Muscle layer of colon (tissue), 2 donors: ENCODE results near the gene ANO3.

ENCODE experiments used
- H3K27ac ChIP-seq: one replicate; pipeline ENCODE4 v1.7.0; 2013; ENCODE audit warnings: low read depth, mild to moderate bottlenecking, low read length, moderate library complexity
- H3K27me3 ChIP-seq, 2 donors: one replicate each; pipeline ENCODE4 v1.7.0; 2013; ENCODE audit warnings: low read length in 2 of 2, mild to moderate bottlenecking in 2 of 2; ENCODE audit not compliant: insufficient read depth in 2 of 2, control insufficient read depth in 1 of 2
- H3K36me3 ChIP-seq: one replicate; pipeline ENCODE4 v1.7.0; 2013; ENCODE audit warnings: mild to moderate bottlenecking, low read length; ENCODE audit not compliant: insufficient read depth
- H3K4me1 ChIP-seq: one replicate; pipeline ENCODE4 v1.7.0; 2013; ENCODE audit warnings: mild to moderate bottlenecking, low read length; ENCODE audit not compliant: insufficient read depth
- H3K4me3 ChIP-seq, 2 donors: one replicate each; pipeline ENCODE4 v1.7.0; 2013; ENCODE audit warnings: low read length in 2 of 2, low read depth in 1 of 2, mild to moderate bottlenecking in 1 of 2, moderate library complexity in 1 of 2
- H3K9ac ChIP-seq: one replicate; pipeline ENCODE4 v1.7.0; 2013; ENCODE audit warnings: low read length
- H3K9me3 ChIP-seq: one replicate; pipeline ENCODE4 v1.7.0; 2013; ENCODE audit warnings: mild to moderate bottlenecking, low read length
- donor health status: abdominal sarcoma.
- donor health status: Adenocarcinoma of cecum.

ANO3 gene

GRCh38 chr11:26510164-26510563, 178.2 kb downstream of the ANO3 start:
- H3K36me3 ChIP-seq: no peaks in the 10 kb centered on the region
- no peak overlapping the region for H3K27ac ChIP-seq
- no peak overlapping the region for H3K4me3 ChIP-seq
- no peaks in the 10 kb centered on the region for H3K4me1 ChIP-seq
- no peaks in the 10 kb centered on the region for H3K9me3 ChIP-seq
- H3K9ac ChIP-seq: no peak overlapping the region
- no peaks in the 10 kb centered on the region for H3K27me3 ChIP-seq

GRCh38 chr11:26510756-26511155, 178.8 kb downstream of the ANO3 start:
- Histone ChIP-seq H3K4me1 (no peaks in the 10 kb centered on the region), H3K9ac (no peak overlapping the region), H3K9me3 (no peaks in the 10 kb centered on the region), H3K27me3 (no peaks in the 10 kb centered on the region), H3K36me3 (no peaks in the 10 kb centered on the region), H3K27ac (no peak overlapping the region), H3K4me3 (no peak overlapping the region)

- H3K4me1 ChIP-seq: no peaks in the 10 kb centered on the region
These were observed 180.3 kb downstream of the ANO3 start for GRCh38 chr11:26512196-26512595.

GRCh38 chr11:26519469-26519868, 187.5 kb downstream of the ANO3 start:
- no peaks in the 10 kb centered on the region for H3K9me3 ChIP-seq
- no peaks in the 10 kb centered on the region for H3K4me1 ChIP-seq
- no peaks in the 10 kb centered on the region for H3K36me3 ChIP-seq
- no peak overlapping the region for H3K27ac ChIP-seq
- no peaks in the 10 kb centered on the region for H3K27me3 ChIP-seq
- no peak overlapping the region for H3K9ac ChIP-seq
- H3K4me3 ChIP-seq: no peak overlapping the region

More at GRCh38 chr11:26512196-26512595, 180.3 kb downstream of the ANO3 start:
- no peak overlapping the region for H3K4me3 ChIP-seq
- H3K9ac ChIP-seq: no peak overlapping the region
- H3K36me3 ChIP-seq: no peaks in the 10 kb centered on the region
- H3K27ac ChIP-seq: no peak overlapping the region
- H3K27me3 ChIP-seq: no peaks in the 10 kb centered on the region
- no peaks in the 10 kb centered on the region for H3K9me3 ChIP-seq

GRCh38 chr11:26522912-26523610, 191.1 kb downstream of the ANO3 start:
- H3K9ac ChIP-seq: no peak overlapping the region
- no peak overlapping the region for H3K4me3 ChIP-seq

GRCh38 chr11:26527685-26528084, 195.8 kb downstream of the ANO3 start:
- H3K4me1 ChIP-seq: no peaks in the 10 kb centered on the region
- no peak overlapping the region for H3K4me3 ChIP-seq
- H3K27me3 ChIP-seq: no peaks in the 10 kb centered on the region
- no peaks in the 10 kb centered on the region for H3K9me3 ChIP-seq
- no peak overlapping the region for H3K9ac ChIP-seq
- H3K27ac ChIP-seq: no peak overlapping the region
- no peaks in the 10 kb centered on the region for H3K36me3 ChIP-seq

More at GRCh38 chr11:26522912-26523610, 191.1 kb downstream of the ANO3 start:
- no peaks in the 10 kb centered on the region for H3K9me3 ChIP-seq
- no peaks in the 10 kb centered on the region for H3K36me3 ChIP-seq
- no peak overlapping the region for H3K27ac ChIP-seq
- no peaks in the 10 kb centered on the region for H3K27me3 ChIP-seq
- H3K4me1 ChIP-seq: no peaks in the 10 kb centered on the region

GRCh38 chr11:26537341-26537740, 205.4 kb downstream of the ANO3 start:
- no peak overlapping the region for H3K27ac ChIP-seq

GRCh38 chr11:26539517-26539916, 207.6 kb downstream of the ANO3 start:
- H3K27me3 ChIP-seq: no peaks in the 10 kb centered on the region
- no peak overlapping the region for H3K27ac ChIP-seq
- H3K9me3 ChIP-seq: no peaks in the 10 kb centered on the region
- no peaks in the 10 kb centered on the region for H3K4me1 ChIP-seq
- H3K9ac ChIP-seq: no peak overlapping the region
- no peaks in the 10 kb centered on the region for H3K36me3 ChIP-seq
- no peak overlapping the region for H3K4me3 ChIP-seq

More at GRCh38 chr11:26537341-26537740, 205.4 kb downstream of the ANO3 start:
- H3K4me3 ChIP-seq: no peak overlapping the region
- no peaks in the 10 kb centered on the region for H3K4me1 ChIP-seq
- no peak overlapping the region for H3K9ac ChIP-seq
- no peaks in the 10 kb centered on the region for H3K9me3 ChIP-seq
- no peaks in the 10 kb centered on the region for H3K36me3 ChIP-seq
- H3K27me3 ChIP-seq: no peaks in the 10 kb centered on the region

- H3K9me3 ChIP-seq: no peaks in the 10 kb centered on the region
- H3K4me1 ChIP-seq: no peaks in the 10 kb centered on the region
- no peaks in the 10 kb centered on the region for H3K27me3 ChIP-seq
- H3K27ac ChIP-seq: no peak overlapping the region
- no peak overlapping the region for H3K4me3 ChIP-seq
- H3K36me3 ChIP-seq: no peaks in the 10 kb centered on the region
- no peak overlapping the region for H3K9ac ChIP-seq
These were observed 209.9 kb downstream of the ANO3 start for GRCh38 chr11:26541870-26542269.

GRCh38 chr11:26549176-26549575, 217.2 kb downstream of the ANO3 start:
- H3K9ac ChIP-seq: no peak overlapping the region
- H3K36me3 ChIP-seq: no peaks in the 10 kb centered on the region
- no peak overlapping the region for H3K4me3 ChIP-seq
- H3K27ac ChIP-seq: no peak overlapping the region
- no peaks in the 10 kb centered on the region for H3K4me1 ChIP-seq
- H3K9me3 ChIP-seq: no peaks in the 10 kb centered on the region
- H3K27me3 ChIP-seq: no peaks in the 10 kb centered on the region

- Histone ChIP-seq H3K4me1 (no peaks in the 10 kb centered on the region), H3K9me3 (no peaks in the 10 kb centered on the region), H3K9ac (no peak overlapping the region), H3K36me3 (no peaks in the 10 kb centered on the region), H3K27ac (no peak overlapping the region), H3K27me3 (no peaks in the 10 kb centered on the region), H3K4me3 (no peak overlapping the region)
These were observed 218.1 kb downstream of the ANO3 start for GRCh38 chr11:26550022-26550421.

- no peak overlapping the region for H3K4me3 ChIP-seq
- no peaks in the 10 kb centered on the region for H3K9me3 ChIP-seq
- no peaks in the 10 kb centered on the region for H3K4me1 ChIP-seq
- no peaks in the 10 kb centered on the region for H3K36me3 ChIP-seq
- H3K27ac ChIP-seq: no peak overlapping the region
- H3K27me3 ChIP-seq: no peaks in the 10 kb centered on the region
- H3K9ac ChIP-seq: no peak overlapping the region
These were observed 219.4 kb downstream of the ANO3 start for GRCh38 chr11:26551186-26551801.
